K562 (cell line): ENCODE data around the gene ATP6V0C. TPM values are rescaled to one million over a fixed set of nuclear protein-coding genes. Genes with fewer than 3 reads are reported as not detected.
A peak's percentile ranks its signal among the peaks of the same experiment; 100 is the strongest.

Experiments used
- ATF7 ChIP-seq: fragments of 450-650 bp; IDR thresholded peaks from 2 replicates; pipeline ENCODE4 v1.7.1; 2014; ENCODE audit warnings: mild to moderate bottlenecking, moderate library complexity
- BDP1 ChIP-seq: IDR thresholded peaks from 3 replicates; pipeline ENCODE4 v1.6.1; 2011; ENCODE audit not compliant: insufficient read length, insufficient read depth
- BHLHE40 ChIP-seq: IDR thresholded peaks from 2 replicates; pipeline ENCODE4 v1.6.1; 2011; ENCODE audit warnings: low read length, improper control_type of control experiment
- CREM ChIP-seq: IDR thresholded peaks from 2 replicates; pipeline ENCODE4 v1.6.1; 2014; ENCODE audit warnings: antibody characterized with exemption, low read depth
- EZH2 ChIP-seq: IDR thresholded peaks from 2 replicates; pipeline ENCODE4 v1.6.1; 2012; ENCODE audit warnings: low read depth, mild to moderate bottlenecking, inconsistent platforms, low read length, borderline replicate concordance
- HDAC1 ChIP-seq, 2 experiments: fragments of 450-650 bp; IDR thresholded peaks; 2 replicates each; pipeline ENCODE4 v1.6.1; 2016 to 2017; ENCODE audit warnings: inconsistent platforms in 1 of 2, mild to moderate bottlenecking in 1 of 2, moderate library complexity in 1 of 2
- HMGN3 ChIP-seq: IDR thresholded peaks from 2 replicates; pipeline ENCODE4 v1.6.1; 2011; ENCODE audit warnings: borderline replicate concordance, low read depth, mild to moderate bottlenecking, mixed read lengths, low read length; ENCODE audit not compliant: insufficient read length; ENCODE audit errors: extremely low read depth
- HNRNPLL ChIP-seq: fragments of 200-400 bp; formaldehyde crosslinking; IDR thresholded peaks from 2 replicates; pipeline ENCODE4 v1.6.1; 2017; ENCODE audit warnings: low read length, low read depth, mild to moderate bottlenecking; ENCODE audit not compliant: poor library complexity, severe bottlenecking
- JUN ChIP-seq, 2 experiments: sonication (generic) in 1 of 2; formaldehyde crosslinking in 1 of 2; IDR thresholded peaks; 2 replicates each; pipeline versions ENCODE4 v1.6.1 to v1.8.0; 2012 to 2022; ENCODE audit warnings: borderline replicate concordance in 2 of 2, mild to moderate bottlenecking in 2 of 2, improper control_type of control experiment in 1 of 2, low read depth in 1 of 2, low read length in 1 of 2, missing genetic modification reagents in 1 of 2
- KAT7 ChIP-seq: sonication (generic); formaldehyde crosslinking; IDR thresholded peaks from 2 replicates; pipeline ENCODE4 v1.8.0; 2022; ENCODE audit warnings: missing genetic modification reagents, mild to moderate bottlenecking, borderline replicate concordance
- NUFIP1 ChIP-seq: fragments of 450-650 bp; IDR thresholded peaks from 2 replicates; pipeline ENCODE4 v1.6.1; 2018; ENCODE audit not compliant: partially characterized antibody
- PHTF2 ChIP-seq: fragments of 250-450 bp; sonication (Bioruptor Pico); IDR thresholded peaks from 2 replicates; pipeline ENCODE4 v1.5.0; 2021; ENCODE audit warnings: mild to moderate bottlenecking
- PRMT5 ChIP-seq: sonication (generic); formaldehyde crosslinking; IDR thresholded peaks from 2 replicates; pipeline ENCODE4 v1.5.0; 2020; ENCODE audit warnings: missing genetic modification reagents
- PTTG1 ChIP-seq: fragments of 450-650 bp; IDR thresholded peaks from 2 replicates; pipeline ENCODE4 v1.6.1; 2016; ENCODE audit warnings: low read depth, mild to moderate bottlenecking, missing genetic modification characterization, missing compliant biosample characterization
- RB1 ChIP-seq: fragments of 450-650 bp; IDR thresholded peaks from 2 replicates; pipeline ENCODE4 v1.6.1; 2017; ENCODE audit warnings: low read depth, mild to moderate bottlenecking
- SMAD2 ChIP-seq: fragments of 150-350 bp; IDR thresholded peaks from 2 replicates; pipeline ENCODE4 v1.6.1; 2014; ENCODE audit warnings: low read depth, mild to moderate bottlenecking, low read length
- TBP ChIP-seq: optimal IDR thresholded peaks from 2 replicates; pipeline ENCODE3; 2011; ENCODE audit warnings: low read depth, low read length, improper control_type of control experiment
- TOE1 ChIP-seq, 2 experiments: fragments of 450-650 bp in 1 of 2; sonication (generic) in 1 of 2; formaldehyde crosslinking in 1 of 2; IDR thresholded peaks; 2 replicates each; pipeline versions ENCODE4 v1.7.1 to v1.8.0; 2016 to 2022; ENCODE audit warnings: borderline replicate concordance in 2 of 2, mild to moderate bottlenecking in 2 of 2, antibody characterized with exemption in 1 of 2, inconsistent platforms in 1 of 2, low read depth in 1 of 2, missing genetic modification reagents in 1 of 2, moderate library complexity in 1 of 2
- ZKSCAN1 ChIP-seq: fragments of 150-350 bp; IDR thresholded peaks from 2 replicates; pipeline ENCODE4 v1.6.1; 2016; ENCODE audit warnings: low read depth, low read length
- ZNF354B ChIP-seq: fragments of 250-450 bp; sonication (Bioruptor Pico); IDR thresholded peaks from 2 replicates; pipeline ENCODE4 v1.4.0; 2020
- ZNF583 ChIP-seq: fragments of 250-450 bp; sonication (Bioruptor Pico); IDR thresholded peaks from 2 replicates; pipeline ENCODE4 v1.4.0; 2020
- polyA plus RNA-seq, 8 experiments: library from polyadenylated mRNA; depleted of rRNA in 4 of 8; stranded (reverse) in 5 of 8; unstranded in 3 of 8; fragments of >200 nt; fragmentation: Nextera tagmentation in 2 of 8; fragmentation: Illumina TruSeq in 1 of 8; extraction: Ambion mirVana in 2 of 8; extraction: Trizol in 1 of 8; gene quantifications; 2 replicates each; pipeline versions ENCODE4 v1.2.1 to v1.2.3, GENCODE V29; 2011 to 2014; ENCODE audit warnings: inconsistent platforms in 1 of 8, missing spikeins in 1 of 8
- total RNA-seq, 7 experiments: library from RNA; depleted of rRNA in 6 of 7; stranded (reverse); fragments of >200 nt in 6 of 7; fragmentation: Illumina TruSeq in 2 of 7; extraction: Trizol in 2 of 7; gene quantifications; 2 replicates each; pipeline versions ENCODE4 v1.2.1 to v1.2.3, GENCODE V29; 2011 to 2021; ENCODE audit warnings: low replicate concordance in 1 of 7
- TF ChIP-seq, protein P1 (sequence below): sonication (generic); formaldehyde crosslinking; IDR thresholded peaks from 2 replicates; pipeline ENCODE4 v1.8.0; 2022; ENCODE audit warnings: missing genetic modification reagents, mild to moderate bottlenecking, borderline replicate concordance
- TF ChIP-seq, protein P2 (sequence below), 2 experiments: fragments of 450-650 bp in 1 of 2; sonication (generic) in 1 of 2; formaldehyde crosslinking; conservative IDR thresholded peaks; 2 replicates each; pipeline versions ENCODE4 v1.4.0 to v1.8.1; 2020 to 2022; ENCODE audit warnings: mild to moderate bottlenecking in 1 of 2, missing genetic modification reagents in 1 of 2
- TF ChIP-seq, protein P3 (sequence below): fragments of 250-450 bp; sonication (Bioruptor Pico); IDR thresholded peaks from 2 replicates; pipeline ENCODE4 v1.8.0; 2021; ENCODE audit warnings: moderate library complexity, mild to moderate bottlenecking, inconsistent platforms

Gene ATP6V0C
- total and polyA plus RNA-seq, 9 of the 15 experiments (the other 6 are each of a cell fraction or from before 2014, with no cell fraction given), result 2.9 to 228 (median 22.7) TPM

DNA sequence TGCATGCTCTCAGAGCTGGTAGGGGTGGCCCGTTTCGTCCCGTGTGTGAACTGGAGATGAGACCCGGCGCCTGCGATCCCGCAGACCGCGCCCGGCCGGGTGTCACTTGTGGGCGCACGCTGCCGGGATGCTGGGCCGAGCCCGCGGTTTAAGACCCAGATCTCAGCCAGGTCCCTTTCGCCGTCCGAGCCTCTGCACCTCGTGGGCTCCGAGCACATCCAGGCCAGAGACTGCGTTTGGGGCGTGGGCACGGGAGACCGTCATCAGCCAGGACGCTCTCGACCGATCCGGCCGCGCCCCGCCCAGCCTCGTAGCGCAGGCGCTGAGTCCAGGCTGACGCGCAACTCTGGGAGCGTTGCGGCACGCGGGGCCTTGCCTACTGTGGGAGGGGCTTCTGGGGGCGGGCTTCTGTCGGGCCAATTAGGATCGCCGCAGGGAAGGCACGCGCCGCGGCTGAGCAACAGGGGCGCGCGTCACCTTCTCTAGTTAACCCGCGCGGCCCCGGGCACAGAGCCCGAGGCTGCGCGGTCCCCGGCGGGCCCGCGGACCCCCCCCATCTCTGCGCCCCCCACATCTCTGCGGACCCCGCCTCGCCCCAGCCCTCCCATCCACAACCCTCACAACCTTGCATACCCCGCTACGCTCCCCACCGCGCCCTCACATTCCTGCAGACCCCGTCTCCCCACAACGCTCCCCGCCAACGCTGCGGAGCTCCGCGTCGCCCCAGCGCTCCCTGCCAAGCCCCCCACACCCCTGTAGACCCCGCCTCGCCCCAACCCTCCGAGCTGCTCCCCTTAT lies 18.1 kb downstream of the ATP6V0C start (continued):
- TF ChIP-seq PHTF2, result no peak
- TF ChIP-seq EZH2, result no peak
- peak; percentile 97 for TF ChIP-seq BHLHE40
- TF ChIP-seq, protein P1, sequence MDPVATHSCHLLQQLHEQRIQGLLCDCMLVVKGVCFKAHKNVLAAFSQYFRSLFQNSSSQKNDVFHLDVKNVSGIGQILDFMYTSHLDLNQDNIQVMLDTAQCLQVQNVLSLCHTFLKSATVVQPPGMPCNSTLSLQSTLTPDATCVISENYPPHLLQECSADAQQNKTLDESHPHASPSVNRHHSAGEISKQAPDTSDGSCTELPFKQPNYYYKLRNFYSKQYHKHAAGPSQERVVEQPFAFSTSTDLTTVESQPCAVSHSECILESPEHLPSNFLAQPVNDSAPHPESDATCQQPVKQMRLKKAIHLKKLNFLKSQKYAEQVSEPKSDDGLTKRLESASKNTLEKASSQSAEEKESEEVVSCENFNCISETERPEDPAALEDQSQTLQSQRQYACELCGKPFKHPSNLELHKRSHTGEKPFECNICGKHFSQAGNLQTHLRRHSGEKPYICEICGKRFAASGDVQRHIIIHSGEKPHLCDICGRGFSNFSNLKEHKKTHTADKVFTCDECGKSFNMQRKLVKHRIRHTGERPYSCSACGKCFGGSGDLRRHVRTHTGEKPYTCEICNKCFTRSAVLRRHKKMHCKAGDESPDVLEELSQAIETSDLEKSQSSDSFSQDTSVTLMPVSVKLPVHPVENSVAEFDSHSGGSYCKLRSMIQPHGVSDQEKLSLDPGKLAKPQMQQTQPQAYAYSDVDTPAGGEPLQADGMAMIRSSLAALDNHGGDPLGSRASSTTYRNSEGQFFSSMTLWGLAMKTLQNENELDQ (CRISPR knock-in tag), result no peak
- 0 out of 2 replicates have a peak, but pooled peaks have one; percentile 16 for TF ChIP-seq KAT7 (CRISPR knock-in tag)
- no peak for TF ChIP-seq NUFIP1
- TF ChIP-seq, protein P2, sequence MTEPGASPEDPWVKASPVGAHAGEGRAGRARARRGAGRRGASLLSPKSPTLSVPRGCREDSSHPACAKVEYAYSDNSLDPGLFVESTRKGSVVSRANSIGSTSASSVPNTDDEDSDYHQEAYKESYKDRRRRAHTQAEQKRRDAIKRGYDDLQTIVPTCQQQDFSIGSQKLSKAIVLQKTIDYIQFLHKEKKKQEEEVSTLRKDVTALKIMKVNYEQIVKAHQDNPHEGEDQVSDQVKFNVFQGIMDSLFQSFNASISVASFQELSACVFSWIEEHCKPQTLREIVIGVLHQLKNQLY (CRISPR knock-in tag; conservative IDR thresholded peaks at IDR 0.05), result no peak
- TF ChIP-seq HMGN3, result peak; percentile 93
- peak; percentile 54 for TF ChIP-seq TBP
- no peak for TF ChIP-seq ZNF583
- 0 out of 4 replicates have a peak, but pooled peaks of 1 of the 2 experiments have one; percentile 53 for TF ChIP-seq HDAC1 (IDR thresholded peaks at IDR 0.05)
- TF ChIP-seq, protein P3, sequence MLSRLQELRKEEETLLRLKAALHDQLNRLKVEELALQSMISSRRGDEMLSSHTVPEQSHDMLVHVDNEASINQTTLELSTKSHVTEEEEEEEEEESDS (CRISPR knock-in tag), result no peak
- TF ChIP-seq BDP1, result no peak
- peak; percentile 83 for TF ChIP-seq ATF7
- peak; percentile 48; the same call in 1 of the 2 replicates for TF ChIP-seq JUN (IDR thresholded peaks at IDR 0.05; ENCODE audit: borderline replicate concordance, low read depth, low read length)
- no peak for TF ChIP-seq JUN (CRISPR knock-in tag; IDR thresholded peaks at IDR 0.05; ENCODE audit: borderline replicate concordance)
- no peak for TF ChIP-seq PTTG1 (tag)
- peak; percentile 89 for TF ChIP-seq CREM
- TF ChIP-seq PRMT5, result no peak
- no peak for TF ChIP-seq SMAD2
- peak; percentile 60 for TF ChIP-seq HNRNPLL
- 0 out of 2 replicates have a peak, but pooled peaks have one; percentile 12 for TF ChIP-seq ZKSCAN1
- 0 out of 2 replicates have a peak, but pooled peaks have one; percentile 4 for TF ChIP-seq TOE1 (IDR thresholded peaks at IDR 0.05; ENCODE audit: borderline replicate concordance)
- TF ChIP-seq TOE1 (CRISPR knock-in tag; IDR thresholded peaks at IDR 0.05; ENCODE audit: borderline replicate concordance, low read depth), result no peak
- TF ChIP-seq RB1, result peak; percentile 76; the same call in 1 of the 2 replicates
- TF ChIP-seq ZNF354B (CRISPR knock-in tag), result no peak
